HG03571 (cell line): ENCODE data around the gene L3MBTL1.

Source experiments
- ATAC-seq: cut with Tn5 transposase; IDR thresholded peaks from one replicate; pipeline ENCODE4 v1.9.1; 2021; ENCODE audit not compliant: unreplicated experiment

Gene L3MBTL1

DNA sequence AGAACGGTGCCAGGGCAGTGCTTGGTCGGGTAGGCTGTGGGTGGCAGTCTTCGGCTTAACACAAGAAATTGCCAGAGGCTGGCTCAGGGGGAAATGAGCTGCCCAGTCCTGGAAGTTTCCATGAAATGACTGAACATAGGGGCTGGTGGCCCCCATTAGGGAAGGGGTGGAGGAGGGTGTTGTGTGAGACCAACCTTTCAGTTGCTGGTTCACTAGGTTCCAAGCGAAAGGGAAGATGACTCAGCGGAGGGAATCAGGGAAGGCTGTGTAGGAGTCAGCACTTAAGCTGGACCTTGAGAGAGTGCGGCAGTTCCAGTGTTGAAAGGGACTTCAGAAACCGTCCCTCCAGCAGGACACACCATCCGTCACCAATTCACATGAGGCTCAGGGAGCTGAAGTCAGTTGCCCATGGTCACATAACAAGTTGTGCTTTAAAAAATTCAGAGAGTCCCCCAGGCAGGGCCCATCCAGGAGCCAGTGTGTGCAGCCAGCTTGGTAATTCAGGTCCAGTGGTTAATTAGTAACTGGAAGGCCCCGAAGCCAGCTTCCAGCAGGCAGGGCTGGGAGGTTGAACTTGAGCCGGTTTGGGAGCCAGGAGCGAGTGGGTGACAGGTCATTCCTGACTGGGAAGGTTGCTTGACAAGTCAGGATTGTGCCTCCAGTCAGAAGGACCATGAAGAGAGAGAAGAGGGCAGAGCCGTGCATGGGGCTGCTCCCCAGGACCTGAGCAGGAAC lies 51.1 kb downstream of the L3MBTL1 start, which contains the start of gene SGK2:
TSS of gene SGK2 (plus strand) at position 616 of the 735 bp plus-strand sequence. CDS start 7,469 bp downstream, outside the sequence.
- no peak for ATAC-seq

DNA sequence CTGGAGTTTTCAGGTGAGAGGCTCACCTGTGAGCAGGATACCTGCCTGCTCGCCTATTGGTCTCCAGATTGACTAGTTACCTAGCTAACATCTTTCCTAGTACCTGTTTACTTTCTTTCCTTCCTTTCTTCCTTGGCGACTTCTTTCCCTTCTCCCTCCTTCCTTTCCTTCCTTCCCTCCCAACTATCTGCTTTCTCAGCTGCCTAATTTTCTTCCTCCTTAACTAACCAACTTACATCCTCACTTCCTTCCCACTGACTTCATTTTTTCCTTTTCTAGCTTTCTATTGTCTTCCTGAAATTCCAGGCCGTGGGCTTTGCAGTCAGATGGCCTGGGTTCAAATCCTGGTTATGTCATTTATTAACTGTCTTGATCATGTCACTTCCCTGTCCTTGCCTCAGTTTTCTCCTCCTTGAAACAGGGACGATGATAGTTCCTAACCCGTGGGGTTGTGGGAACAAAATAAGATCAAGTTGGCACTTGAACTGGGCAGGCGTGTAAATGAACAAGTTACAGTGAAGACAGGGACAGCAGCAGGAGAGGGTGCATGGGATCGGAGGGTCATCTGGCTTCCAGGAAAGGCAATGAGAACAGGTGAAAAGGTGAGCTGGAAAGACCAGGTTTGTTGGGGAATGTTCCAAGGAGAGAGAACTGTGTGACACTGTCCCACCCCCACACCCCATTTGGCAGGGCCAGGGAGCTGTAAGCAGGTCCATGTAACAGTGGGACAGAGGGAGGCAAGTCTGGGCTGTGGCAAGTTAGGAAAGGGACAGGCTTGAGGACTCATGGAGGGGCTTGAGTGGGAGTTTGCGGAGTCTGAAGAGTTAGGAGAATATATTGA lies 51.9 kb downstream of the L3MBTL1 start:
- no peak for ATAC-seq

DNA sequence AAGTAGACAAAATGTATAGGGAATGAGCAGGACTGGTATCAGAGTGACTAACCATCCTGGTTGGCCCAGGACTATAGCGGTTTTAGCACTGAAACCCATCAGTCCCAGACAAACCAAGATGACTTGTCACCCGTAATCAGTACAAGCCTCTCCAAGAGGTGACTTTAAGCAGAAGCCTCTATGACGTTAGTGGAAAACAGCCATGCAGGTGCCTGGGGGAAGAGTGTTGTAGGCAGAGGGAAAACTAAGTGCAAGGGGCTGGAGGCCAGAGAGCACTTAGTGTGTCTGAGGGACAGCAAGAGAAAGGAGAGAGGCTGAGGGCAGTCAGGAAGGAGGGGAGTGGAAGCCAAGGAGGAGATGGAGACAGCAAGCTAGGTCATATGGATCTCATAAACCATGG lies 53.5 kb downstream of the L3MBTL1 start:
- ATAC-seq, result no peak

DNA sequence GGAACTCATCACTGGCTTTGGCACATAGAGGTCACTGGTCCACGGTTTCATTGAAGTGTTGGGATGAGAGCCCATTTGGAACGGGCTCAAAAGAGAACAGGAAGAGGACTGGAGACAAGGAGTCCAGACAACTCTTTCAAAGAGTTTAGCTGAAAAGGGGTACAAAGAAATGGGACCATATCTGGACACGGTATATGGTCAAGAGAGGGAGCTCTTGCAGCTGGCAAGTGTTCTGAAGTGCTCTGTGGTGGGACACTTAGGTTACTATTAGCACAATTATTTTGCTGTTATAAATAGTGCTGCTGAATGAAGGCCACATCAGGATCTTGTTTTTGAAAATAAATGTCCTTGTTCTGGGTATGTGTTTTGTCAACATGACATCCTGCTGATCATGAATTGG lies 55.9 kb downstream of the L3MBTL1 start:
- ATAC-seq, result no peak

DNA sequence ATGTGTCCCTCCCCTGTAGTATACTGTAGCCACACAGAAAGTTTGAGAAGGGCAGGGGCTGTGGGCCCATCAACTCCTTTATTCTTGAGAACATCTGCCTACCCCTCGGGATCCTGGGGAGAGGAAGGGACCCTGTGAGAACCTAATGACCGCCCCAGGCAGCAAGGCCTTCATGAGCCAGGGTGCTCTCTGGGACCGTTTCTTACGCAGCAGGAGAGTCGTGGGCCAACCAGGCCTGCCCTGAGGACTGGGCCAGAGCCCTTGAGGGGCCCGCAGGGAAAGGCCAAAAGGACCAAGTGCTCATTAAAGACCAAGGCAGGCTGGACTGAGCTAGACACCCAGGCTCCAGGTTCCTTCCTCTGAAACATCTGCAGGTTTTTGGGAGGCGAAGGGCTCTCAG lies 56.5 kb downstream of the L3MBTL1 start:
- ATAC-seq, result no peak

DNA sequence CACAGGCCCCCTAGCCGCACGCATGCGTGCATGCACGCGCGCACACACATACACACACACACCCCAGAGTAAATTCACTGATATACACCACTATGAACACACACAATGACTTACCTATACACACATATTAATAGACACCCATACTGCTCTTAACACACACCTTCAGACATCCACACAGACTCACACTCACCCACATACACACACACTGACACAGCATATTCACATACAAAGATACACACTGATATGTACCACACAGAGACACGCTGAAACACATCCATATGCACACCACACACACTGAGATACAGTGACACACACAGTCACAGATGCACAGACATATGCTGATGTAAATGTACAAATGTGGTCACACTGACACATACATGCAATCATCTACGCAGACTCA lies 57.0 kb downstream of the L3MBTL1 start:
- ATAC-seq, result no peak

DNA sequence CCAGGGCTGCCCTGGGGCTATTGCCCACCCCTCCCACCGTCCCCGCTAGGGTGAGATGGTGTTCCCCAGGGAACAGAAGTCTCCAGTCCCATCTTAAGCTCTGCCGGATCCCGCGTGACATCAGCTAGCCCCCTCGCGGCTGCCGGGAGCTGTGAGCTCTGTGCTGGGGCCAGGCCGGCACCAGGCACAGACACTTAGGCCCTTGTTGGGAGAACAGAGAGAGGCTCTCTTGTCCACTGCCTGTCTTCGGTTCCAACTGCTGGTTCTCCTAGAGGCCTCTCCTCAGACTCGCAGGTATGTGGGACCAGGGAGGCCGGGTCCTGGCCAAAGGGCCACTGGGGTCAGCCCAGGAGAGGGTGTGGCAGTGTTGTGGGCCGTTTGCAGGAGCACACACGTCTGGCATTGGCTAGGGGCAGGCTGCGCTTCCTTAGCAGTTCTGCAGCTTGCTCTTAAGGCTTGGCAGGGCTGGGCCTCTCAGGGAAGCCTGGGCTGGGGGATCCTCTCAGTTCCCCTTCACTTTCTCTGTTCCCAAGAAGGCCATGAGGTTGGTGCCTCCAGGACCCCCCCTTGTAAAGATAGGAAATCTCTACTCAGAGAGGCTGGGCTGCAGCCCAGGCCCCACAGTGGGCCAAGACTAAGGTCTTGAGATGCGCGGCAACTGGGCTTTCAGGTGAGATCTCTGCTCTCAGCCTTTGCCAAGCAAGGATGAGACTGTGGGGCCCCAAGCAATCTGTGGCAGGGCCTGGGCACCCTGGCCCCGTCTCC lies 57.7 kb downstream of the L3MBTL1 start:
- no peak for ATAC-seq

DNA sequence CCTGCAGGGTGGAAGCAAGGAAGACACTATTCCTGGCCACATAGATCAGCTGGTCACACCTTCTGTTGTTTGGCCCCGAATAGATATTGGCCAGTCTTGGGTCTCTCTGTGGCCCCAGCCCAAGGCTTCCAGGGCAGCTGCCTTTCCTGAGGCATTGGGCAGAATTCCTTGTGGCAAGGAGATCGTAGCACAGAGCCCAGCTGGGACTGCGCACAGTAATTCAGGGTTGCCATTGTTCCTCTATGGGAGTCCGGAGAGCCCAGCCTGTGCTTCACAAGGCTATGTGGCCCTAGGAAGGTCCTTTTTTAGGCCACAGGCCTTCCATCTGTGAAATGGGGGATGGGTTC lies 58.2 kb downstream of the L3MBTL1 start:
- ATAC-seq, result no peak

DNA sequence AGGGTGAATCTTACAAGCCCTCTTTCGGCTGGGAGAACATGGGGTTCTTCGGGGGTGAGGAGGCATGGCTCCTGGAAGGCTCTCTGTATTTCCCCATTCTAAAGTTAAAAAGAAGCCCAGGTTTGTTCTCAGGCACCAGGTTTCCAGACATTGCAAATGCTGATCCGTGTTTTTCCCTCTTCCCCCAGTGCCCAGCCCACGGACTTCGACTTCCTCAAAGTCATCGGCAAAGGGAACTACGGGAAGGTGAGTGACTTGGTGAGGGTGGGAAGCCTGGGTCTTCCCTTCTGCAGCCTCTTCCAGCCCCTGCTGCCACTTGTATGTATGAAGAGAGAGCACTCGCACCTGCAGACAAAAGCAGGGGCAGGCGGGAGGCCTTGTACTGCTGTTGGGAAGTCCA lies 60.0 kb downstream of the L3MBTL1 start:
- ATAC-seq, result no peak

DNA sequence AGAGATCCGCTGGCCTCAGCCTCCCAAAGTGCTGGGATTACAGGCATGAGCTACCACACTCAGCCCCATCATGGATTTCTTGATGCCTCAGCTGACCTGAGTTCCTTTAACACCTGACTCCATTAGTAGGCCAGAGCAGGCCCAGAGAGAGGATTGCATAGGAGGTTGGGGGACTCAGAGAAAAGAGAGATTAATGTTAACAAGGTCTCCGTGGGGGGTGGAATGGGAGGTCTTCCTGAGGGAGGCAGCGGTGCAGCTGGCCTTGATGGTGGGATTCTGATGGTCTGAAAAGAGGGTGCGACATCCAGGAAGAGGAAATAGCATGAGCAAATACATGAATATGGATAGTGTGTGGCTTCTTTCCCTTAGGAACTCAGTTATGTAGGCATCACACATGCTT lies 61.2 kb downstream of the L3MBTL1 start:
- ATAC-seq, result no peak

DNA sequence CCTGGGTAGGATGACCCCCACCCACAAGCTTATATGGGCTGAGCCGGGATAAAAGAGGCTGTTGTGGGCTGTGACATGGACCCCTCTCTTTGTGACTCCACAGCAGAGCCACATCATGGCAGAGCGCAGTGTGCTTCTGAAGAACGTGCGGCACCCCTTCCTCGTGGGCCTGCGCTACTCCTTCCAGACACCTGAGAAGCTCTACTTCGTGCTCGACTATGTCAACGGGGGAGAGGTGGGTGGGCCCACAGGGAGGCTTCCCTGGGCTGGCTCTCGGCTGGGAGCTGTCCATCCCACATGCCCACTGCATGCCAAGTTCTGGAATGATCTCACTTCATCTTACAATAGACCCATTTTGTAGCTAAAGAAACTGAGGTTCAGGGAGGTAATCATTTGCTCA lies 61.8 kb downstream of the L3MBTL1 start:
- ATAC-seq, result no peak

DNA sequence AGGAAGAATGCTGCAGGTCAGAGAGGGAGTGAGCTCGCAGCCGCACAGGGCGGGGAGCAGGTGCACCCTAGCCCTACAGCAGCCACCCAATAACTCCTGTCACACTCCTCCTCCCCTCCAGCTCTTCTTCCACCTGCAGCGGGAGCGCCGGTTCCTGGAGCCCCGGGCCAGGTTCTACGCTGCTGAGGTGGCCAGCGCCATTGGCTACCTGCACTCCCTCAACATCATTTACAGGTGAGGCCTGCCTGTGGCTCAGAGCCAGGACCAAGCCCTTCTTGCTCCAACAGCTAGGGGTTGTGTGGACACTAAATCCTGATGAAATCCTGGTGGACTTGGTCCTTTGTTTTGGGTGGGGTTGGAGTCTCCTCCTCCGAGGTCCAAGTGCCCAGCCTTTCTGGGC lies 63.0 kb downstream of the L3MBTL1 start:
- ATAC-seq, result no peak

DNA sequence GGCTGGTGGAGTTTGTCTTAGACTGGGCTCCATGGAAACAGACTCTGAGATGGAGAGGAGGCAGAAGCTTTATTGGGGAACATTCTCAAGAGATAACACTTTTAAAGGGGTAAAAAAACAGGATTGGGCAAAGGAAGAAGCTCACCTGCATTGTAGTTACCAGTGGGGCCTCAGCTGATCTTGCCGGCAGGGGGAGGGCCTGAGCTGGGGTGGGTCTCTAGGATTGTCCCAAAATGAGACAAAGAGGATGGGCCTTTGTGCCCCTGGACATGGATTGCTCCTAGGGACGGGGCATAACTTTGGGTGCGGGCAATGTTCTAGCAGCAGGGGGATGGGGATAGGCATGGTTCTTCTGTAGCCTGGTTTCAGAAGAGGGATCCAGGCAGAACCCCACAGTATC lies 63.8 kb downstream of the L3MBTL1 start:
- no peak for ATAC-seq

DNA sequence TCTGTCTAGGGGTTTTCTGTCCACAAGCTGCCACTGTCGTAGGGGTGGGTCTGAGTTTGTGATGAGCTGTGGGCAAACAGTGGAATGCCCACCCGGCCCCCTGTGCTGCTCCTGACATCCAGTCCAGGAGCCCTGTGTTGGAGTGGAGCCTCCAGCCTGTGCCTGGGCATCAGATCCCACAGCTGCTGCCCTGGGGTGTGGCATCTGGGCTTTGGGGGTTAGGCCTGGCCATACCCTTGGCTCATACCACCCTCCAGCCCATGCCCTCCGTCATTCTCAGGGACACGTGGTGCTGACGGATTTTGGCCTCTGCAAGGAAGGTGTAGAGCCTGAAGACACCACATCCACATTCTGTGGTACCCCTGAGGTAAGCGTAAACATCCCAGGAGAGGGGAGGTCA lies 64.3 kb downstream of the L3MBTL1 start:
- ATAC-seq, result no peak

DNA sequence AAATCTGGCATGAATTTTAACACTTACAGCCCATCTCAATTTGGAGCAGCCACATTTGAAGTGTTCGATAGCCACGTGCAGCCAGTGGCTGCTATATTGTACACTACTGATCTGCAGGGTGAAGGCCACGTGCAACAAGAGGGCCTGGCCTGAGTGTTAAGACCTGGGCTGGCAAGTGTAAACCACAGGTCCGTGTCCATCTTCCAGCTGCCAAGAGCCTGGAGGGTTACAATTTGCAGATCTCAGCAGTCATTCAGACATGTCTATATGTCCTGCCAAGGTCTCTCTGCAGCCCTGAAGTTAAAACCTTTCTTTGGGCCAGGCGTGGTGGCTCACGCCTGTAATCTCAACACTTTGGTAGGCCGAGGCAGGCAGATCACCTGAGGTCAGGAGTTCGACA lies 65.4 kb downstream of the L3MBTL1 start:
- ATAC-seq, result no peak

DNA sequence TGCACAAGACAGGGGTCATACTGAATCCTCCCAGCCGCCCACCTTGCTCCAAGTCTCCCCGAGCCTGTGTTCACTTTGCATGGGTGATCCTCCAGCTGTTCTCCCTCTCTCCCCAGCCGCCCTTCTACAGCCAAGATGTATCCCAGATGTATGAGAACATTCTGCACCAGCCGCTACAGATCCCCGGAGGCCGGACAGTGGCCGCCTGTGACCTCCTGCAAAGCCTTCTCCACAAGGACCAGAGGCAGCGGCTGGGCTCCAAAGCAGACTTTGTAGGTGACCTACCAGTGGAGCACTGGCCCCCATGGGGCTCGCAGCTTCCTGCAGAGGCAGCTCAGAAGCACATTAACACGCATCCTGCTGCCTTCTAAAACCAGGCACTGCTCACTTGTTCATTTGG lies 68.6 kb downstream of the L3MBTL1 start:
- ATAC-seq, result no peak

DNA sequence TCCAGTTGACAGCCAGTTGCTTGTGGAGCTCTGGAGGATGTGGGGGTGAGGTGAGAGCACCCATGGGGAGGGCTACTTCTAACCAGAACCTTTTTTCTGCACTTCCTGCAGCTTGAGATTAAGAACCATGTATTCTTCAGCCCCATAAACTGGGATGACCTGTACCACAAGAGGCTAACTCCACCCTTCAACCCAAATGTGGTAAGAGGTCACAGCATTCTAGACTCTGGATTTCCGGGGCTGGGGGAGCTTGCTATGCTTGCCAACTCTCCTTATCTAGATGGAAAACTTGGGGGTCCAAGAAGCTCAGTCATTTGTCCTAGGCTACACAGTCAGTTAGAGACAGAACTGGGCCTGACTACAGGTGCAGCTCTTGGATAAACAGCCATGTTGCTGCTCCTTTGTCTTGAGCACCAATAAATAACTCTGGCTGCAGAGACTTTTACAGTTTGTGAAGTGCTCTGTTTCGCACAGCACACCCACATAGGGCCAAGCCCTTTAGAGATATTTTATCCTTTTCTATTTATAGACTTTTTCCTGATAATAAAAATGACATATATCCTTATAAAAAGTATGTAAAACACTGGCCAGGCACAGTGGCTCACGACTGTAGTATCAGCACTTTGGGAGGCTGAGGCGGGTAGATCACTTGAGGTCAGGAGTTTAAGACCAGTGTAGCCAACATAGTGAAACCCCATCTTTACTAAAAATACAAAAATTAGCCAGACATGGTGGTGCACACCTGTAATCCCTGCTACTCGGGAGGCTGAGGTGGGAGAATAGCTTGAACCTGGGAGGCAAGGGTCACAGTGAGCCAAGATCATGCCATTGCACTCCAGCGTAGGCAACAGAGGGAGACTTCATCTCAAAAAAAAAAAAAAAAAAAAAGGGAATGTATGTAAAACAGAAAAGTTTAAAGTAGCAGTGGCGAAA lies 72.6 kb downstream of the L3MBTL1 start:
- no peak for ATAC-seq

DNA sequence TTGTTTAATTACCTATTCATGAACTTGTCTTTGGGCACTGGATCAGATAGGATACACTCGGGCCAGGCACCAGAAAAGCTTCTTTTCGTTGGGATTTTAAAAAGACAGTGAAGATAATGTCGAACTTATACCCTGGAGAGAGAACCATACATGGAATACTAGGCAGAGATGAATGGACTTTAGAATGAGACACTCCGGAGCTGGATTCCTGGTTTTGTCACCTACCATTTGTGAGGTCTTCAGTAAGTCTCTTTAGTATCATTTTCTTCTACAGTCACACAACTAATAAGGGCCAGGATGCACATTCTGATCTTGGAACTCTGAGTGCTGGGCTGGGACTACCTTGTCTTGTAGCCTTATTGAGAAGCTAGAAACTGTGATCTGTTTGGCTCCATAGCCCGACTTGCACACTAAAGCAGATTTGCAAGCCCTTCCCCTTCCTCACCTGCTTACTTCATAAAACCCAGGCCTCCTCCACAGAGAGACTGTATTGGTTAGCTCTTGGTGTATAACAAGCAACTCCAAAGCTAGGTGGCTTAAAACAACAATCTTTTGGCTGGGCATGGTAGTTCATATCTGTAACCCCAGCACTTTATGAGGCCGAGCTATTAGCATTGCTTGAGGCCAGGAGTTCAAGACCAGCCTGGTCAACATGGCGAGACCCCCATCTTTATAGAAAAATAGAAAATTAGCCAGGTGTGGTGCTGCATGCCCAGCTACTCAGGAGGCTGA lies 75.8 kb downstream of the L3MBTL1 start:
- no peak for ATAC-seq

DNA sequence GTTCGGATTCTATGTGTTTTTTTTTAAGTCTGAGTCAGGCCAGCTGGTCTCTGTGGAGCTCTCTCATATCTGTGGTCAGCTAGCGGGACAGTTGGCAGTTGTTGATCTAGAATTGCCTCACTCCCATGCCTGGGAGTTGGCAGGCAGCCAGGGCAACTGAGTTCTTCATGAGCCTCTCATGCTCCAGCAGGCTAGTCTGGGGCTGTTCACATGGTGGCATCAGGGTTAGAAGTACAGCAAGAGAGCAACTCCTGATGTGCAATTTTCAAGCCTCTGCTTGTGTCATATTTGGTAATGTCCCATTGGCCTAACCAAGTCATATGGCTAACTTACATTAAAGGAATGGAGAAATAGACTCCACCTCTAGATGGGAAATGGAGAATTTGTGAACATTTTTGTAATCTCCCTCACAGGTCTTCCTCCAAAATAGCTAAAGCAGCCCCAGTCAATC lies 76.5 kb downstream of the L3MBTL1 start:
- ATAC-seq, result no peak
